Hepatocyte (in vitro differentiated cells): Measurements from ENCODE around the gene RHEX. TPM values are rescaled to one million over a fixed set of nuclear protein-coding genes. Genes with fewer than 3 reads are reported as not detected.

ENCODE experiments used
- DNase-seq: peaks from one replicate; pipeline ENCODE4 v3.0.0-alpha.2; 2016; ENCODE audit warnings: low spot score
- H2AFZ ChIP-seq: fragments of 200-600 bp; sonication (generic); 2 replicates; pipeline ENCODE4 v1.6.0; 2016; ENCODE audit warnings: antibody characterized with exemption, mild to moderate bottlenecking
- H3K27ac ChIP-seq: fragments of 200-600 bp; sonication (generic); 2 replicates; pipeline ENCODE4 v1.5.1; 2016; ENCODE audit warnings: mild to moderate bottlenecking
- H3K27me3 ChIP-seq: fragments of 200-600 bp; sonication (generic); 2 replicates; pipeline ENCODE4 v1.6.1; 2016
- H3K36me3 ChIP-seq: fragments of 200-600 bp; sonication (generic); replicated peaks from 2 replicates; pipeline ENCODE4 v1.5.1; 2016; ENCODE audit warnings: low read depth; ENCODE audit not compliant: insufficient read depth
- H3K4me1 ChIP-seq: fragments of 200-600 bp; sonication (generic); 2 replicates; pipeline ENCODE4 v1.5.1; 2016; ENCODE audit warnings: mild to moderate bottlenecking, moderate library complexity; ENCODE audit not compliant: insufficient read depth
- H3K4me2 ChIP-seq: fragments of 200-600 bp; sonication (generic); 2 replicates; pipeline ENCODE4 v1.6.0; 2016
- H3K4me3 ChIP-seq: fragments of 200-600 bp; sonication (generic); 2 replicates; pipeline ENCODE4 v1.5.1; 2016; ENCODE audit warnings: mild to moderate bottlenecking
- H3K79me2 ChIP-seq: fragments of 200-600 bp; sonication (generic); 2 replicates; pipeline ENCODE4 v1.6.0; 2017; ENCODE audit warnings: mild to moderate bottlenecking
- H3K9me2 ChIP-seq: fragments of 200-600 bp; sonication (generic); replicated peaks from 2 replicates; pipeline ENCODE4 v1.6.0; 2017; ENCODE audit warnings: mild to moderate bottlenecking; ENCODE audit not compliant: insufficient read depth
- H3K9me3 ChIP-seq: fragments of 200-600 bp; sonication (generic); 2 replicates; pipeline ENCODE4 v1.5.1; 2016; ENCODE audit warnings: low read depth, mild to moderate bottlenecking
- H4K20me1 ChIP-seq: fragments of 200-600 bp; sonication (generic); 2 replicates; pipeline ENCODE4 v1.6.0; 2016; ENCODE audit warnings: mild to moderate bottlenecking; ENCODE audit not compliant: insufficient read depth, poor library complexity, severe bottlenecking
- EZH2 ChIP-seq: fragments of 200-600 bp; sonication (generic); IDR thresholded peaks from 2 replicates; pipeline ENCODE4 v1.6.1; 2016; ENCODE audit warnings: antibody characterized with exemption, mild to moderate bottlenecking, borderline replicate concordance
- EZH2phosphoT487 ChIP-seq: fragments of 200-600 bp; sonication (generic); IDR thresholded peaks from one replicate; pipeline ENCODE4 v1.6.1; 2018; ENCODE audit warnings: antibody characterized with exemption, mild to moderate bottlenecking, low read depth, moderate library complexity; ENCODE audit not compliant: unreplicated experiment, severe bottlenecking
- WGBS: methylation state at CpG from one replicate; pipeline ENCODE4 v1.1.6; 2016; ENCODE audit warnings: low lambda C conversion rate; ENCODE audit errors: missing lambda C conversion rate; 5-methylcytosine and 5-hydroxymethylcytosine counted together
- polyA plus RNA-seq: library from polyadenylated mRNA; unstranded; fragments of >200 nt; fragmentation: Nextera tagmentation; extraction: Ambion mirVana; gene quantifications from 2 replicates; pipeline ENCODE4 v1.2.1, GENCODE V29; 2016
- total RNA-seq: library from RNA; depleted of rRNA; stranded (reverse); fragments of >200 nt; gene quantifications from 2 replicates; pipeline ENCODE4 v1.2.3, GENCODE V29; 2014
- TF ChIP-seq, protein P1 (sequence below): fragments of 200-600 bp; sonication (generic); IDR thresholded peaks from 2 replicates; pipeline ENCODE4 v1.5.1; 2016; ENCODE audit warnings: antibody characterized with exemption, mild to moderate bottlenecking; ENCODE audit not compliant: poor library complexity

RHEX gene
- total and polyA plus RNA-seq, 2 experiments from 2014 or later = 0.51 TPM; not detected in 1

GRCh38 chr1:206066479-206067171 lies 13.7 kb downstream of the RHEX start:
- H3K9me2 ChIP-seq = no peaks in the 10 kb centered on the region
- H3K79me2 ChIP-seq = no peaks in the 10 kb centered on the region
- H4K20me1 ChIP-seq = no peaks in the 10 kb centered on the region
- H3K4me3 ChIP-seq = no peak overlapping the region
- DNase-seq = peak; percentile 51
- peaks cover 7% of the 10 kb centered on the region for H3K4me1 ChIP-seq
- peak overlapping the region; percentile 28 for H3K4me2 ChIP-seq
- H3K27ac ChIP-seq = peak overlapping the region; percentile 80
- WGBS = 39% methylated on average over 6 of the region's 6 CpGs
- TF ChIP-seq EZH2phosphoT487 (no peak), EZH2 (no peak)
- TF ChIP-seq, protein P1, sequence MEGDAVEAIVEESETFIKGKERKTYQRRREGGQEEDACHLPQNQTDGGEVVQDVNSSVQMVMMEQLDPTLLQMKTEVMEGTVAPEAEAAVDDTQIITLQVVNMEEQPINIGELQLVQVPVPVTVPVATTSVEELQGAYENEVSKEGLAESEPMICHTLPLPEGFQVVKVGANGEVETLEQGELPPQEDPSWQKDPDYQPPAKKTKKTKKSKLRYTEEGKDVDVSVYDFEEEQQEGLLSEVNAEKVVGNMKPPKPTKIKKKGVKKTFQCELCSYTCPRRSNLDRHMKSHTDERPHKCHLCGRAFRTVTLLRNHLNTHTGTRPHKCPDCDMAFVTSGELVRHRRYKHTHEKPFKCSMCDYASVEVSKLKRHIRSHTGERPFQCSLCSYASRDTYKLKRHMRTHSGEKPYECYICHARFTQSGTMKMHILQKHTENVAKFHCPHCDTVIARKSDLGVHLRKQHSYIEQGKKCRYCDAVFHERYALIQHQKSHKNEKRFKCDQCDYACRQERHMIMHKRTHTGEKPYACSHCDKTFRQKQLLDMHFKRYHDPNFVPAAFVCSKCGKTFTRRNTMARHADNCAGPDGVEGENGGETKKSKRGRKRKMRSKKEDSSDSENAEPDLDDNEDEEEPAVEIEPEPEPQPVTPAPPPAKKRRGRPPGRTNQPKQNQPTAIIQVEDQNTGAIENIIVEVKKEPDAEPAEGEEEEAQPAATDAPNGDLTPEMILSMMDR = no peak
- peak overlapping the region; percentile 0 for H2AFZ ChIP-seq
- H3K36me3 ChIP-seq = no peaks in the 10 kb centered on the region
- no peaks in the 10 kb centered on the region for H3K27me3 ChIP-seq
- H3K9me3 ChIP-seq = no peaks in the 10 kb centered on the region

GRCh38 chr1:206067486-206068227 lies 14.7 kb downstream of the RHEX start:
- Histone ChIP-seq H3K9me3 (no peaks in the 10 kb centered on the region), H3K27ac (peak overlapping the region; percentile 80), H3K4me1 (peaks cover 7% of the 10 kb centered on the region), H3K4me2 (peak overlapping the region; percentile 28), H2AFZ (no peak overlapping the region), H3K9me2 (no peaks in the 10 kb centered on the region), H3K79me2 (no peaks in the 10 kb centered on the region), H3K4me3 (no peak overlapping the region), H4K20me1 (no peaks in the 10 kb centered on the region), H3K27me3 (no peaks in the 10 kb centered on the region), H3K36me3 (no peaks in the 10 kb centered on the region)
- DNase-seq = peak; percentile 34
- 78% methylated on average over 8 of the region's 8 CpGs for WGBS
- TF ChIP-seq, protein P1 = no peak
- no peak for TF ChIP-seq EZH2phosphoT487

GRCh38 chr1:206068314-206068713 lies 15.3 kb downstream of the RHEX start:
- H3K4me1 ChIP-seq = peaks cover 7% of the 10 kb centered on the region
- H3K36me3 ChIP-seq = no peaks in the 10 kb centered on the region
- H3K79me2 ChIP-seq = no peaks in the 10 kb centered on the region
- H3K27me3 ChIP-seq = no peaks in the 10 kb centered on the region
- no peak overlapping the region for H3K4me3 ChIP-seq
- peak overlapping the region; percentile 80 for H3K27ac ChIP-seq
- no peak overlapping the region for H2AFZ ChIP-seq
- H3K4me2 ChIP-seq = no peak overlapping the region
- no peak for TF ChIP-seq EZH2
- TF ChIP-seq EZH2phosphoT487 = no peak
- TF ChIP-seq, protein P1 = no peak
- no peak for DNase-seq
- 82% methylated on average over 1 of the region's 1 CpG for WGBS
- no peaks in the 10 kb centered on the region for H3K9me2 ChIP-seq
- H4K20me1 ChIP-seq = no peaks in the 10 kb centered on the region
- H3K9me3 ChIP-seq = no peaks in the 10 kb centered on the region
